ENCODE measurements around the gene TTC39C. TPM values are rescaled to one million over a fixed set of nuclear protein-coding genes. Genes with fewer than 3 reads are reported as not detected.
A peak's percentile ranks its signal among the peaks of the same experiment; 100 is the strongest.

Gene TTC39C
- total RNA-seq, 1 experiment from 2014 or later, result 14.7 TPM

GRCh38 chr18:24177499-24178133 is 163.1 kb downstream of the TTC39C start:
- no peak for DNase-seq (ENCODE audit: low read depth in 1 of 2, low spot score in 2 of 2)
- H3K27ac ChIP-seq, result no peak overlapping the region
- no peaks in the 10 kb centered on the region for H3K27me3 ChIP-seq (replicated peaks)
- H3K4me3 ChIP-seq, result no peak overlapping the region
- no peaks in the 10 kb centered on the region for H3K9me3 ChIP-seq (replicated peaks)
- H3K36me3 ChIP-seq, result 0 out of 2 replicates have a peak, but pooled peaks cover 5% of the 10 kb centered on the region
- H3K4me1 ChIP-seq (replicated peaks), result peaks cover 13% of the 10 kb centered on the region

DNA sequence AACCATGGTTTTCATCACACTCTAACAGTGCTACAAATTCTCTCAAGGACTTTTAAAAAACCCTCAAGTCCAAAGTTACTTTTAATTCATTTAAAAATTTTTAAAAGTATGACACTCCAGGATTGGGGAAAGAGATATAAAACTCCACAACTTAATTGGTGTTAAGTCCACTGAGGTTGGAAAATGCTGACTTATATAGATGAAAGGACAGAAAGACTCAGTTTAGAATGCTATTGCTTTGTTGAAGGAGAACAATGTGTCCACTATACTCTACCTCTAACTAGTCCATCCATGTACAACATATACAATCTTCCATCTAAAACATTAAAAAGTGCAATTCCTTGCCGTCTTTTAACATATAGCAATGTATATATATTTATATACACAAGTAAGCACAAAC is 165.5 kb downstream of the TTC39C start:
- no peak overlapping the region for H3K27ac ChIP-seq
- no peak overlapping the region for H3K4me3 ChIP-seq
- no peaks in the 10 kb centered on the region for H3K36me3 ChIP-seq
- no peaks in the 10 kb centered on the region for H3K9me3 ChIP-seq (replicated peaks)
- peaks cover 13% of the 10 kb centered on the region for H3K4me1 ChIP-seq (replicated peaks)
- no peak for DNase-seq (ENCODE audit: low read depth in 1 of 2, low spot score in 2 of 2)
- H3K27me3 ChIP-seq (replicated peaks), result no peaks in the 10 kb centered on the region

- no peak overlapping the region for H3K4me3 ChIP-seq
- H3K9me3 ChIP-seq (replicated peaks), result no peaks in the 10 kb centered on the region
- no peaks in the 10 kb centered on the region for H3K27me3 ChIP-seq (replicated peaks)
- peak in 1 of 2 experiments; percentile 15 for DNase-seq (ENCODE audit: low read depth in 1 of 2, low spot score in 2 of 2)
- H3K27ac ChIP-seq, result peak overlapping the region; percentile 43
- H3K36me3 ChIP-seq, result no peaks in the 10 kb centered on the region
- H3K4me1 ChIP-seq (replicated peaks), result peaks cover 19% of the 10 kb centered on the region
These were observed 167.3 kb downstream of the TTC39C start for GRCh38 chr18:24181806-24182205.

Other genes starting within 250 kb of the TTC39C start
- gene CABYR, start 124.3 kb downstream of the TTC39C start, total RNA-seq (2014; rRNA removed; shearing (Covaris generic)), result 9.3 and 9.5 TPM in 2 replicates

Measured in SJSA1 (cell line).